NCI-H146 (cell line): ENCODE measurements around the gene RAD51B.
A peak's percentile ranks its signal among the peaks of the same experiment; 100 is the strongest.
"Not testable (repeated sequence)": the region's sequence is repeated elsewhere in the genome, so short reads cannot be mapped to it uniquely, and the experiment has no call there.

Experiments
- DNase-seq: peaks from one replicate; lab custom pipeline; 2025; lab: John Stamatoyannopoulos, UW

Gene RAD51B

DNA sequence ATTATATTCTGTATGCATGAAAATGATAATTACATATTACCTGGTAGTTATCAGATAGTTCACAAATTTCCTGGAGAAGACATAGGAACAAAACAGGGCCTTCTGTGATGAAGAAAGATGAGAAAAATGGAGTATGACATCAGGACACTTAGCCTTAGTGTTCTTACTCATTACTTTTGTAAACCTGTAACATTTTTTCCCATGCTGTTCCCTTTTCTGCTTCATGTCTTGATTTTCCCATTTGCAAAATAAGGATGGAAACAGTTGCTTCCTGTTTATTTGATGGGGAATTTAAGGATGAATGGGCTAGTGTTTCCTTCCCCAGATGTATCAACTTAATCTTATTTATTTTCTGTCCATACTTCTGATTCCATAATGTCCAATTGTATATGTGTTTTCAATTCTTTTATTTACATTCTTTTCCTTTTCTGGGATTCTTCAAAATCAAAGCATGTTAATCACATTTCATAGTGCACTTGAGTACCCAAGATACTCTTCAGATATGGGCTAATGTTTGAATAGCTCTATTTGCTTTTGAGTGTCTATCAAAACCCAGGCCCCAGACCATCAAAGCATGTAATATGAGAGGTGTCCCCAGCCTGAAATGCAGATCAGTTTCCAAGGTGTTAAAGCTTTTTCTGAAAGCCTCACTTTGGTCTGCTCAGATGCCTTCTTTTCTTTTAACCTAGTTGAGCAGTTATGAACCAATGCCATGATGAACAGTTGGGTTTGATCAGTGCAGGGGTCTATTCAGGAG, 260.5 kb downstream of the RAD51B start:
- DNase-seq = peak; percentile 56

DNA sequence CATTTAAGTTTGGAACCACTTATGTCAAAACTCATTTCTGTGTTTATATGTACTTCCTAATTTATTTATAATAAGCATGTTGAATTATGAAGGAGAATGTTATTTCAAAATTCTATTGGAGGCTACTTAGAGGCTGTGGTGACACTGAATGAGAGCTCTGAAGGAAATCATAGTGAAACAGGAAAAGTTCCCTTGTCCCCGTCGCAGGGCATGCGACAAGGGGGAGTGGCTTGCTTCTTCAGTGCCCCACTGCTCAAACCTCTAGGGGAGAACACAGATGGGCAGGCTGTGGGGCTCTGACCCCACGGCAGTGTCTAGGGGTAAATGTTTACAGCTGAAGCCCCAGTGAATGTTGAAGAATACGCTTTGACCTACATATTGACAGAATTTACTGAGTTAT, 261.9 kb downstream of the RAD51B start:
- DNase-seq = no peak

DNA sequence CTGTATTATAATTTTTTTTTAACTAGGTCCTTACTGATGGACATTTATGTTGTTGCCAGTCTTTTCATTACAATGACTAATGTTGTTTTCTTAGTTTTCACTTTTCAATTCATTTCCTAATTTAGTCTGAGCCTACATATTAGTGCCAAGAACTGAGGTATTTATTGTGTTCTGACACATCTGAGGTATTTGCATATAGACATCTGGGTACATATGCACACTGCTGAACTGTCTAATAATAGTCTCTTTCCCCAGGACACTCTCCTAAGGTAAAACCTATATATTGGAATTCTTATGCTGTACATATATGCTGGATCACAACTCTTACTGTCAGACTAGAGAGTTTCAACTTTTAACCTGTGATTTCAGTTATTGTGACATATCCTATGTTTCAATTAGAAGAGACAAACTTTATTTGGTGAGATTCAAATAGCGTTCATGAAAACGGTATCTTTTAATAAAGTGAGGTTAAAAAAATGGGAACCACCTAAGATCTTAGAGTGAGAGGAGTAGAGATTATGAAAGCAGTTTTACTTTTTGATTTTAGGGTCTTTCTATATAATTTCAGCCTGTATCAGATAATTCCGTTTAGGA, 263.2 kb downstream of the RAD51B start:
- DNase-seq = no peak

DNA sequence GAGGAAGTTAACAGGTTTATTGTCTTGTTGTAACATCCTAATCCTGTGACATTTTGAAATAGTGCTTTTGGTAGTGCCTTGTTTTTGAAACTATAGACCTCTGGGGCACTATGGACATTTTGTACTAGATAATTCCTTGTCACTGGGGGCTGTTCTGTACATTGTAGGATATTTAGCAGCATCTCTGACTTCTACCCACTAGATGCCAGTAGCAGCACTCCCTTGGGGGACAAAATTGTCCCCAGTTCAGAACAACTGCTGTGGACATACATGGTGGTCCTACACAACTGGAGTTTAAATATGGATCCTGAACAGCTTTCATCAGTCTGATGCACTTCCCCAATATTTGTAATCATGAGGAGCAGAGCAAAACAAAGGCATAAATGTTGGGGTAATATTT, 264.7 kb downstream of the RAD51B start:
- no peak for DNase-seq

DNA sequence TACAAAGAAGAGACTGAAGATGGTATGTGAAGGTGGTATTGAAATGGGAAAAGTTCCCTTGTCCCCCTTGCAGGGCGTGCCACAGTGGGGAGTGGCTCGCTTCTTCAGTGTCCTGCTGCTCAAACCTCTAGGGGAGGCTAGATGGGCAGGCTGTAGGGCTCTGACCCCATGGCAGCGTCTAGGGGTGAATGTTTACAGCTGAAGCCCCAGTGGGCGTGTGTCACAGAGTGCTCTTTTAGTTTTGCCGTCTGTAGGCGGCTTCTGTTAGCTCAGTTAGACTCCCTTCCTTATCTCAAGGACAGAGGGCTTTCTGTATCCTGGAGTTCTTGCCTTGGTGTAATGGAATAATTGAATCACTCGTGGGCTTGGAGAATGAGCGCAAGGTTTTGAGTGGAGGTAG, 266.2 kb downstream of the RAD51B start:
- no peak for DNase-seq

DNA sequence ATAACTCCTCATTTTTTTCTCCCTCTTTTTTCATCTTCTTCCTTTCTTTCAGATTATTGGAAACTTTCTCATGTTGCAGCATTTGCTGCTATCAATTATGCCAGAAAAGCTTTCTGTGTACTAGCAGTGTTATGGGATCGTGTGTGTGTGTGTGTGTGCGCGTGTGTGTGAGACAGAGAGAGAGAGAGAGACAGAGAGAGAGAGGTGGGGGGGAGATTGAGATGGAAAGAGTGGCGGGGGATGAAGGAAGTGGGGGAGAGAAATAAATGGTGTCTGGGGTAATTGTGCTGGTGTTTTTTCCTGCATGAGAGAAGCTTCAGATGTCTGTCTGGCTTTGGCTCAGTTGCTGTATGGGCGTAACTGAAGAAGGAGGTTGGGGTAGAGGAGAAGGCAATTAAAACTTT, 268.9 kb downstream of the RAD51B start:
- DNase-seq = peak; percentile 40

DNA sequence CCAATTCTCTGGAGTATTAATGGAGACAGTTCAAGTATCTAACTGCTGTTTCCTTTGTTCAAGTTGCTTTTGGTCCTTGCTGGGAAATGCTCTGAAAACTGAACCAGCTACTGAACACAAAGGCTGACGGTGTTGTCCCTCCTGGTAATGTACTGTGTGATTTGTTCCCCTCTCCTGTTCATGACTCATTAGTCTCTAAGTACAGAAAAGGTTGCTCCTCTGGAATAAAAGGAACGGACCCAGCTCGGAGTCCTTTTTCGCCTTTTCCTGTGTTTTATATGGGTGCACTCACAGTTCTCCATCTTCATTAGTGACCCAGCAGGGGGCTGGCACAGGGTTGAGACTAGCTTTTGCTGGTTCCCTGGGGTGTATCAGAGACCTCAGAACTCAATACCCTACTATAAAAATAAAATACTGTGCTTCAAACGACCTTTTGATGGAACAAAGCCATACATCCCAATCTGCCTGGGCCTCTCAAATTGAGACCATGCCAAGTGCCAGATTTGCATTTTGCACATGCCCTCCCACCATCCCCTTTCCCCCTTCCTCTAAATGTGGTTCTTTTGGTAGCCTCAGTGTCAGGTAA, 269.7 kb downstream of the RAD51B start:
- peak; percentile 69 for DNase-seq

DNA sequence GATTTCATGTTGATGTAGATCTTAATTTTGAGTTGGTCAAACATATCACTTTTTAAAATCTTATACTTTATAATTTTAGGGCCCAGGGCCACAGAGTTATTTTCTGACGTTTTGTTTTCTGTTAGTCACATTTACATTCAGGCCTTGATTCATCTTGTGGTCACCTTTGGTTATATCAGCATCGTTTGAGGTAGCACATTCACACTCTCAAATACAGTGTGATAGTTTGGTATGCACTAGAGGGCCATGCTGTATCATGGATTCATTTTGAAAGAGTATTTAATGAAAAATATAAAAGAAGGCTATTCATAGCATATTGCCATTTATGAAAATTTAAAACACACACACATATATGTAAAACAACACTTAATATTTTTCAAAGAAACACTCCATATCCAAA, 274.6 kb downstream of the RAD51B start:
- no peak for DNase-seq

DNA sequence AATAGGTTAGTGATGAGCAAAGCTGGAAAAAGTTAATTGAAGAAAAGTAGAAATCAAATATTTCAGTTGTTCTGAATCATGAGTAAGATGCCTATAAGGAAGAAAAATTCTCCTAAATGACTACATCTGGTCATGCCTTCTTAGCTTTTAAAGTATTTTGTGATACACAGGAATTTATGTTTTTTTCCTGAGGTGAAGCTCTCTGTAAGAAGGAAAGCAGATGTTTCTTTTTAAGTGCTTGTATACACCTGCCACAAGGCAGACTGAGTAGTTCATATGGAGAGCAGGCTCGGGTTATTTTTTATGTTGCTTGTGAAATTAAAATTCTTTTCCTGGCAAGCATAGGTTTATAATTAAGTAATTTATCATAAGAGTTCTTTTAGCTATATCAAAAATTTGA, 275.2 kb downstream of the RAD51B start:
- DNase-seq = no peak

DNA sequence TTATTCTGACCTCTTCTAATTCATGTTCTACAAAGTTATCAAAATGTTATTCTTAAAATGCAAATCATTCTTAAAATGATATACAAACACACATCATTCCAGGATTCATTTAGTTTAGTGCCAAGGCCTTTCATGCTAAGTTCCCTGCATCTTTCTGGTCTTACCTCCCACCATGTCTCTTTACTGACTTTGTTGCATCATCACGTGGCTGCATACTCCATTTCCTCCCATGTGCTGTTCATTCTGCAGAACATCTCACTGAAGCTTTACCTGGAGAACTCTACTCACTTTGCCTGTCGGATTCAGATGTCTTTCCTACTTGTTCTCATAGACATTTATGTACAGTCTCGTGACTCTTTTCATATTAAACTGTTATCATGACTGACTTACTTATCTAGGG, 278.1 kb downstream of the RAD51B start:
- DNase-seq = no peak

DNA sequence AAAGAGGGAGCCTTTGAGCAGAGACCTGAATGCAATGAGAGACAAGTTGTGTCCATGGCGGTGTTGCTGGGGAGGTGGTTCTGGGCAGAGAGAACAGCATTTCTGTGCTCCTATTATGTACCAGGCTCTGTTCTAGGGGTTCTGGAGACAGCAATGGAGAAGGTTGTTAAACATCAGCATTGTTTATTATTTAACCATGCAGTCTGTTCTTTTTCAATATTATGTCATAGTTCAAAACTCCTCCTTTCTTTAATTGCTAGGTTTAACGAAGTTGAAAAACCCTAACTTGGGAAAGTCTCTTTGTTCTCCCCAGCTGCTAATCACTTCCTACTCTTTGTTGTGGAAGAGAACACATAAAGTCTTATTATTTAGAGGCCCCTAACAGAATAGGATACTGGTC, 279.3 kb downstream of the RAD51B start:
- DNase-seq = no peak

DNA sequence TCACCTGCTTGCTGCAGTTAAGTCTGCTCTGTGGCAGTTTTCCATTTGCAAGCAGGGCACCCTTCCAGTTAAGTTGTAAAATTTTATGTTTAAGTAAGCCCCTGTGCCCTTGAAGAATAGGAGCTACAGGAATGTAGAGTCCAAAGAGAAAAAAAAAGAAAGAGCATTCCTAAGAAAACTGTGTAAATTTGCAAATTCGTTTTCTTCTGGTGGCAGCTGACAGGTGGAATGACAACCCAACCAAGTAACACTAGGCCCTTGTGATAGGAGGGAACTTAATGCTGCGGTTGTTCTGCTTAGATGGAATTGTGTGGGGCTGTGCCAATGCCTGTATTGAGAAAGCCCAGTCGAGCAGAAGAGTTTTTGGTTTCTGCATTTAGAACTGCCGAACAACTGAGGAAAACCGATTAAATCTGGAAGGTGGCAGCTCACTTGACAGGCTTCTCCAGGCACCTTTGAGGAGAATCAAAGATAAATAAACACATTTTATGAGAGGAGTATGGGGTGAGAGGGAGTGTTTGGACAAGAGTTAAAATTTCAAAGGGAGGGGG, 280.0 kb downstream of the RAD51B start:
- no peak for DNase-seq

DNA sequence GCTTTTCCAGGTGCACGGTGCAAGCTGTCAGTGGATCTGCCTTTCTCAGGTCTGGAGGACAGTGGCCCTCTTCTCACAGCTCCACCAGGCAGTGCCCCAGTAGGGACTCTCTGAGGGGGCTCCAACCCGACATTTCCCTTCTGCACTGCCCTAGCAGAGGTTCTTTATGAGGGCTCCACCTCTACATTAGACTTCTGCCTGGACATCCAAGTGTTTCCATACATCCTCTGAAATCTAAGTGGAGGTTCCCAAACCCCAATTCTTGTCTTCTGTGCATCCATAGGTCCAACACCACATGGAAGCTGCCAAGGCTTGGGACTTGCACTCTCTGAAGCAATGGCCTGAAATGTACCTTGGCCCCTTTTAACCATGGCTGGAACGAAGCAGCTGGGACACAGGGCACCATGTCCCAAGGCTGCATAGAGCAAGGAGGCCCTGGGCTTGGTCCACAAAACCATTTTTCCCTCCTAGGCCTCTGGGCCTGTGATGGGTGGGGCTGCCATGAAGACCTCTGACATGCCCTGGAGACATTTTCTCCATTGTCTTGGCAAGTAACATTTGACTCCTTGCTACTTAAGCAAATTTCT, 282.2 kb downstream of the RAD51B start:
- DNase-seq = not testable (repeated sequence)

DNA sequence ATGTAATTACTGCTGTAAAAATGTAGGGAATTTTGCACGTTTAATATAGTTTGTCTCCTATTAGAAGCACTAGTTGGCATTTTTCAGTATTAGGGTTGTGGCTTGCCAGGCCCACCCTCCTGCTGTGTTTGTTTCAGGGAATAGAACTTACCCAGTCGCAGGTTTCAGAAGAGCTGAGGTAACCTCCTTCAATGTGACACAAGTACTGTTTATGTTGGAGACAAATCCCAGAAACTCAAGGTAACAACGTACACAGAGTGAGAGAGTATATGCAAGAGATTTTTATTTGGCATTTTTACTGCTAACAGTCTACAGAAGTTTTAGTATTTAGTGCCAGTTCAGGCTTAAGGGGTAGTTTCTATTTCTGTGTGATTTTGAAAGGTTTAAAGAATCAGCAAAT, 284.3 kb downstream of the RAD51B start:
- DNase-seq = no peak

DNA sequence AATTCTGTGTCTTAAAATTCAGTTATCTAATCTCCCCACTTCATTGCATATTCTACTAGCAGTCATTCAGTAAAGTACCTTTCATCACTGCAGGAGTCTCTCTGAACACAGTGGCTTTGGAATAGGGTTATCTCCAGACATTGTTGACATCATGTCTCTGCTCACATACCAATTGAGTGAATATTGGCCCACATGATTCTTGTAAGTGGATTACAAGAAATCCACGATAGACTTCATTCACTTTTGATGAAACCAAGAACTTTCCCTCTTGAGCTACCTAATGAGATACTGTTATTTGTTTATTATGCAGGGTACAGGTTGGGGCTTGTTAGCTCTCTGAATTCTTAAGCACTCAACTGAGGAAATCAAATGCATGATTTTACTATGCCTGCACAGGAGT, 284.9 kb downstream of the RAD51B start:
- no peak for DNase-seq

DNA sequence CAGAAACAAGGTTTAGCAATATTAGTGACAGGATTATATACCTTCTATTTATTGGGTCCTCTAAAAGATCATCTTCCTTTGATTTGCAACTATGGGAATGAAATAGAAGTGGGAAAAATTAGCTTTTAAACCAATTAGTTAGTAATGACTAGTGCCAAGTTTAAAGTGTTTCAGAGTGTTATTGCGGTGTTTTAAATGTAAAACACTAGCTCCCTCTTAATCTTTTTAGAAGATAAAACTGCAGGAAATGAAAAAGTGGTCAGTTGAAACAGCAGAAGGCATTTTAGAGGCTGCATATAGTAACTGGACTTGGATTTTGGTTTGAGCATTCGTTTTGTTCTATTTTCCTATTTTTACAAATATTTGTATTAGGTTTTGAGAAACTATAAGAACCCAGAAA, 286.2 kb downstream of the RAD51B start:
- no peak for DNase-seq

DNA sequence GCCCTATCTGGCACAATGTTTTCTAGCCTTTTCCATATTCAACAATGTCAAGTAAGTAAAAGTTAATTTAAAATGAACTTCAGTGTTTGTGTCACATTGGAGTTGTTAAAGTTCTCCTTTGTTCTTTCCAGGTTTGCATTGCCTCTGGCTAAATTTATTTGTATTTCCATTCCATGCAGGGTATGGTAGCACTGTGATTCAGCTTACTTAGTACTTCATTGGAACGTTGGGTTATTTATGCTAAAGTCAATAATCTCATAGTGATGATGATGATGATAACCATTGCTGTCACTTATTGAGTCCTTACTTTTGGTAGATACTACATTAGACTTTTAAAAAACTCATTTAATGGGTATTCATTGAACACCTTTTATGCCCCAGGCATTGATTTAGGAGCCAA, 286.9 kb downstream of the RAD51B start:
- DNase-seq = no peak

DNA sequence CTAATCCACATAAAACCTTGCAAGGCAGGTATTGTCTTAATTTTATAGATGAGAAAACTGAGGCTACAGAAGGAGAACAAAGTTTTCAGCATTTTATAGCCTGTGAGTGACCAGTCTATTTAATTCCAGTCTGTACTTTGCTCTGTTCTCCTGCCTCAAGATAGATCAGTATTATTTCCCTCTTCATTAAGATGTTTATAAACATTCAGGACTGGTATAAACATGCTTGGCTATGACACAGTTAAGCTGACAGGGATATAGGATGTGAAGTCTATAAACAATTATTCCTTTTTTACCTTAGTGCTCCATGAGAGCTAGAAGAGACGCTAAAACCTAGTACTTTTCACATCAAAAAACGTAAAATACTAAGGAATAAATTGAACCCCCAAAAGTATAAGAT, 287.3 kb downstream of the RAD51B start:
- DNase-seq = no peak

DNA sequence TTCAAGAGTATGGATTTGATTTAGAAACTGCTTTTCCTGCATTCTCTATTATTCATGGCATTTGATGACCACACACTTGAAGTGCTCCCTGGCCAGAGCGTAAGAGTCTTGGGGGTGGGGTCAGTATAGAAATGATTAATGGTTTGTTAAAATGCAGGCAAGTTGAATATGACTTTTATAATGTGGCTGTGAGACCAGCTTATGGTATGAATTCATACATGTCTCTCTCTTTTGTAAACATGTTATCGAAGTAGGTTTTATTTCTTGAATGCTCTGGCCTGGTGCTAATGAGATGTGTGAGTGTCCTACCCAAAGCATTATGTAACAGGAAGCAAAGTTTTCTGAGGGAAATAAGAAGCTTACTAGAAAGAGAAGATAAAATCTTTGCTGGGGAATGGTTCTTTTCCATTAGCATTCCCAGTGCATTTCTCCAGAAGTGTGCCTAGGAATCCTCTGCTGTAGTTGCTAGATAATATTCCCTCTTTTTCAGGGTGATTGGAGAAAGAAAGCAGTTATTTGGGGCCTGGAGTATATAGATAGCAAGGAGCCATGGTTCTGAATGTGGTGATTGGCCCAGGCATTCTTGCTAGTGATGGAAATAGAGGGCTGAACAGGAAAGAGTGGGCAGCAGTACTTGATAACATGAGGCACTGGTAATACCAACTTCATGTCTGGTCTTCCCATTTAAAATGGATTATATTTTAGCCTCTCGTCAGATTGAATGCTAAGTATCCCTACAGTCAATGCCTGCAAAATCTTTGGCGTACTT, 289.7 kb downstream of the RAD51B start:
- no peak for DNase-seq

DNA sequence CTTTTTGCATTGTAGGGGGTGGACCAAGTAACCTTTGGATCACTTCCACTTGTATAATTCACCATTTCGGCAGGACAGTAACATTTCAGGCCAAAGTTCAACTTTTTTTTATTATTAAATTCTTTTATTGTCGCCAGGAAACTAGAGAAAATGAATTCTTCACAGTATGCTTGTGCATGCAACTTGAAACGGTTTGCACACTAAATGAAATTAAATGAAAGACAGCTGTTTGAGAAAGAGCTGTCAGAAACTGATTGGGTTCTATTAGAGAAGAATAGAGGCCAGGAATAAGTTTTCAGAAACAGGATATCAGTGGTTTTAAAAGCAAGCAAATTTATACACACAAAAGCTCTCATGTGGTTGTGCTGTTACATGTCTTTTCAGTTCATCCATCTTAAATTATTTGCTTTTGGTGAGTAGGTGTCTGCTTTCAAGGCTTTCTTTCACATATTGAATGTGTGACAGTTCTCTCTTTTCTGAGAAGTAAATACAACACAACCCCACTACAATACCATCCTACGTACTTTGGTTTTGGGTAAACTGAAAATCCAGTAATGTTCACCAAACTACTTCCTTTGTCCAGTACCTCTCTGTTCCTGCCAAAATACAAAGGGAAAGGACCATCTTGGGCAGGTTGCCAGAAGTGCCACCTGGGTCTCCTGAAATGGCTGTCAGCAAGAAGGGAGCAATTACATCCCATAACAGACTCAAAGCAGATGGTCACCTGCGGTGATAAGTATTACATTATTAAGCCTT, 291.7 kb downstream of the RAD51B start:
- peak; percentile 84 for DNase-seq

DNA sequence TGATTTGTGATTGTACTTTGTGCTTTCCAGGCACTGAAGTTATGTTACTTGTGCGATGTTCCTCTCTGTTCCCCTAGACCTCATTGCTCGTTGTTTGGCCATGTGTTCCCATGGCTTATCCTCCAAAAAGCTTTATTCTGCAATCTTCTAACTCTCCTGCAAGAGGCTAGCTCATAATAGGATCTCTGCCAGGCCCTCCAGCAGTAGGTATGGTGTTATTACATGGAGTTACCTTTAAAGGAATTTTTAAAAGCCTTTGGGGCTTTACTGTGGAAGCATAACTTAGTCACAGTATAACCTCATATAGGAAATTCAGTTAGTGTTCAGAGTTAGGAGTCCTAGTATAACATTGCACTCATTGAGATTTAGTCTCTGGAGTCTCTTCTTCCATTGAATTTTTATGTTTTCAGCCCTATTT, 292.3 kb downstream of the RAD51B start:
- no peak for DNase-seq
